Keratinocyte (primary cell): ENCODE data around the gene USP17L13. TPM values are rescaled to one million over a fixed set of nuclear protein-coding genes. Genes with fewer than 3 reads are reported as not detected.
"Not testable (repeated sequence)": the region's sequence is repeated elsewhere in the genome, so short reads cannot be mapped to it uniquely, and the experiment has no call there.

Experiments
- DNase-seq: peaks from one replicate; pipeline ENCODE4 v3.0.0-alpha.2; 2011; ENCODE audit warnings: low read depth, missing footprints, low spot score
- FAIRE-seq: peaks from 2 replicates; lab custom pipeline; 2011; peaks lifted over from hg19 to GRCh38; lab: Jason Lieb, UNC
- H2AFZ ChIP-seq: 2 replicates; pipeline ENCODE4 v1.6.0; 2012; ENCODE audit warnings: low read length, control low read depth, inconsistent platforms; ENCODE audit not compliant: control insufficient read depth
- H3K27ac ChIP-seq: 2 replicates; pipeline ENCODE4 v1.5.1; 2011; ENCODE audit warnings: low read length; ENCODE audit not compliant: control insufficient read depth, insufficient read depth
- H3K27me3 ChIP-seq: 3 replicates; pipeline ENCODE4 v1.6.0; 2011; ENCODE audit warnings: low read length; ENCODE audit not compliant: control insufficient read depth, insufficient read depth; ENCODE audit errors: extremely low read depth
- H3K36me3 ChIP-seq, 2 experiments: 2 replicates in 1 of 2; 3 replicates in 1 of 2; pipeline ENCODE4 v1.5.1; 2011; ENCODE audit warnings: low read length in 2 of 2, mild to moderate bottlenecking in 1 of 2; ENCODE audit not compliant: control insufficient read depth in 2 of 2, insufficient read depth in 2 of 2; ENCODE audit errors: extremely low read depth in 1 of 2
- H3K4me1 ChIP-seq: 3 replicates; pipeline ENCODE4 v1.5.1; 2011; ENCODE audit warnings: low read length; ENCODE audit not compliant: control insufficient read depth, insufficient read depth; ENCODE audit errors: extremely low read depth
- H3K4me2 ChIP-seq: 3 replicates; pipeline ENCODE4 v1.6.0; 2011; ENCODE audit warnings: low read depth, low read length; ENCODE audit not compliant: control insufficient read depth, insufficient read depth; ENCODE audit errors: extremely low read depth
- H3K4me3 ChIP-seq, 3 experiments: fragments of 200-600 bp in 1 of 3; sonication (generic) in 1 of 3; 2 replicates in 2 of 3; 3 replicates in 1 of 3; pipeline ENCODE4 v1.5.1; 2011 to 2016; ENCODE audit warnings: low read length in 3 of 3, mild to moderate bottlenecking in 3 of 3, control low read depth in 2 of 3, inconsistent platforms in 1 of 3, low read depth in 1 of 3, mixed read lengths in 1 of 3, mixed run types in 1 of 3, moderate library complexity in 1 of 3; ENCODE audit not compliant: control insufficient read depth in 2 of 3, insufficient read depth in 2 of 3; ENCODE audit errors: extremely low read depth in 1 of 3
- H3K79me2 ChIP-seq: 2 replicates; pipeline ENCODE4 v1.6.0; 2012; ENCODE audit warnings: low read length; ENCODE audit not compliant: control insufficient read depth, insufficient read depth
- H3K9ac ChIP-seq: 3 replicates; pipeline ENCODE4 v1.6.0; 2011; ENCODE audit warnings: low read length; ENCODE audit not compliant: control insufficient read depth, insufficient read depth; ENCODE audit errors: extremely low read depth
- H3K9me1 ChIP-seq: 3 replicates; pipeline ENCODE4 v1.6.0; 2011; ENCODE audit warnings: low read length; ENCODE audit not compliant: control insufficient read depth, insufficient read depth; ENCODE audit errors: extremely low read depth
- H3K9me3 ChIP-seq: 2 replicates; pipeline ENCODE4 v1.5.1; 2012; ENCODE audit warnings: low read depth, low read length; ENCODE audit not compliant: control insufficient read depth
- H4K20me1 ChIP-seq: 3 replicates; pipeline ENCODE4 v1.6.0; 2011; ENCODE audit warnings: low read length; ENCODE audit not compliant: control insufficient read depth, insufficient read depth; ENCODE audit errors: extremely low read depth
- dilution Hi-C: fragments of 300-500 bp; cut with MboI; formaldehyde crosslinking; loops from one replicate; pipeline ENCODE4 v1.7.0; 2020; ENCODE audit warnings: low sequenced_read_pairs; ENCODE audit not compliant: extremely low pct_ligation_motif_present
- polyA plus RNA-seq, 5 experiments: library from polyadenylated mRNA; depleted of rRNA in 3 of 5; stranded (reverse) in 3 of 5; stranded (forward) in 1 of 5; unstranded in 1 of 5; fragments of >200 nt; gene quantifications; 1 replicate in 1 of 5; 2 replicates in 3 of 5; 3 replicates in 1 of 5; pipeline versions ENCODE4 v1.2.1 to v1.2.3, GENCODE V29; 2011 to 2012; ENCODE audit warnings: missing spikeins in 2 of 5, low read depth in 1 of 5, low replicate concordance in 1 of 5

USP17L13 gene
- polyA plus RNA-seq, 1 donor (not counting 4 experiments of a cell fraction or from before 2014, with no cell fraction given) = not detected

GRCh38 chr4:9219852-9220251, 4.8 kb upstream of the USP17L13 start, which contains the start of gene USP17L12:
Gene USP17L12 (plus strand): TSS chr4:9220152. CDS start chr4:9220152, 0 bp downstream.
- H2AFZ ChIP-seq, H3K9me3 ChIP-seq, H3K27me3 ChIP-seq, DNase-seq, H3K4me3 ChIP-seq, FAIRE-seq, H3K9me1 ChIP-seq, H3K4me2 ChIP-seq, H3K4me1 ChIP-seq, H3K79me2 ChIP-seq, H3K36me3 ChIP-seq, H4K20me1 ChIP-seq, dilution Hi-C loops, H3K27ac ChIP-seq, H3K9ac ChIP-seq: not testable (repeated sequence)

GRCh38 chr4:9230249-9230648, 5.6 kb downstream of the USP17L13 start:
- FAIRE-seq, H3K27ac ChIP-seq, H3K4me1 ChIP-seq, H3K27me3 ChIP-seq, H2AFZ ChIP-seq, H4K20me1 ChIP-seq, dilution Hi-C loops, H3K79me2 ChIP-seq, DNase-seq, H3K9ac ChIP-seq, H3K36me3 ChIP-seq, H3K4me3 ChIP-seq, H3K9me1 ChIP-seq, H3K9me3 ChIP-seq, H3K4me2 ChIP-seq: not testable (repeated sequence)

DNA sequence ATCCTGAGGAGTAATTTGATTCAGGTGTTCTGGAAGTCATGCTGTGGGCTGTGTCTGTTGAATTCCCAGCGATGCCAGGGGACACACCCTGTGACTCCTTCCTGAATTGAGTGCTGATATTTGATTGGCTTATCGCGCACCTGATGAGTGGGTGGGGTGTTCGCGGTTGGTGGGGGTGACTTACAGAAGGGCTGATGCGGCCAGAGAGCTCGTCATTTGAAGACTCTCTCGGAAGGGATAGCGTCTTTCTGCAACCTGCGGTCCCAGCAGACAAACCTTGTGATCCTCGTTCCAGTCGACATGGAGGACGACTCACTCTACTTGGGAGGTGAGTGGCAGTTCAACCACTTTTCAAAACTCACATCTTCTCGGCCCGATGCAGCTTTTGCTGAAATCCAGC, 9.4 kb downstream of the USP17L13 start, which contains the start of gene USP17L15:
TSS of gene USP17L15 (plus strand) at position 301 of the 400 bp plus-strand sequence. CDS start at position 301, 0 bp downstream.
- H3K4me1 ChIP-seq, DNase-seq, H3K4me2 ChIP-seq, H3K27ac ChIP-seq, H3K9ac ChIP-seq, H2AFZ ChIP-seq, H4K20me1 ChIP-seq, H3K27me3 ChIP-seq, H3K9me1 ChIP-seq, H3K36me3 ChIP-seq, FAIRE-seq, dilution Hi-C loops, H3K79me2 ChIP-seq, H3K9me3 ChIP-seq, H3K4me3 ChIP-seq: not testable (repeated sequence)

DNA sequence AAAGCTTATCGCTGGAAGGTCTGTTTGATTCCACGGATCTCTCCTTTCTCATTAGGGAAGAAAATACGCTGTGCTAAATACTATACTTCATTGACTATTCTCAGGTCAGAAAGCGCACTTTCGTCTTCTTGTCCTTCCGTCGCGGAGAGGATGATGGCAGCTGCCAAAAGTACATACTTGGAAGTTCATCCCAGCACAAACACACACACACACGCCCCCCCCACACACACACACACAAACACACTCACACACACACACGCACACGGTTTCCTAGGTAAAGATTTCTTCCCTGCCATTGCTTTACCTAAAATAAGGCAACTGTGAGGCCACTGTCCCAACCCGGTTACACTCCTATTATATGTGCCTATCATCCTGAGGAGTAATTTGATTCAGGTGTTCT, 13.8 kb downstream of the USP17L13 start:
- H3K9ac ChIP-seq, H3K27me3 ChIP-seq, H3K4me3 ChIP-seq, H3K9me1 ChIP-seq, H2AFZ ChIP-seq, H3K9me3 ChIP-seq, H3K27ac ChIP-seq, FAIRE-seq, DNase-seq, dilution Hi-C loops, H3K36me3 ChIP-seq, H4K20me1 ChIP-seq, H3K79me2 ChIP-seq, H3K4me1 ChIP-seq, H3K4me2 ChIP-seq: not testable (repeated sequence)

GRCh38 chr4:9243579-9243978, 18.9 kb downstream of the USP17L13 start, which contains the start of gene USP17L17:
Gene USP17L17 (plus strand): TSS chr4:9243879. CDS start chr4:9243879, 0 bp downstream.
- H3K27me3 ChIP-seq, H4K20me1 ChIP-seq, H3K4me1 ChIP-seq, H2AFZ ChIP-seq, H3K79me2 ChIP-seq, H3K27ac ChIP-seq, dilution Hi-C loops, H3K36me3 ChIP-seq, H3K4me2 ChIP-seq, H3K9ac ChIP-seq, H3K4me3 ChIP-seq, H3K9me3 ChIP-seq, DNase-seq, H3K9me1 ChIP-seq, FAIRE-seq: not testable (repeated sequence)
